GM21526 (cell line): ENCODE results near the gene CLIP4.

ENCODE experiments used
- ATAC-seq: cut with Tn5 transposase; IDR thresholded peaks from one replicate; pipeline ENCODE4 v1.9.1; 2021; ENCODE audit warnings: moderate library complexity; ENCODE audit not compliant: unreplicated experiment, low FRiP score

The CLIP4 gene

GRCh38 chr2:29130295-29130694 is 15.1 kb downstream of the CLIP4 start:
- ATAC-seq: no peak

- no peak for ATAC-seq
These were observed 19.7 kb downstream of the CLIP4 start for GRCh38 chr2:29134933-29135332.

- no peak for ATAC-seq
These were observed 23.9 kb downstream of the CLIP4 start for GRCh38 chr2:29139152-29139551.

GRCh38 chr2:29139731-29140130 is 24.5 kb downstream of the CLIP4 start:
- ATAC-seq: no peak

DNA sequence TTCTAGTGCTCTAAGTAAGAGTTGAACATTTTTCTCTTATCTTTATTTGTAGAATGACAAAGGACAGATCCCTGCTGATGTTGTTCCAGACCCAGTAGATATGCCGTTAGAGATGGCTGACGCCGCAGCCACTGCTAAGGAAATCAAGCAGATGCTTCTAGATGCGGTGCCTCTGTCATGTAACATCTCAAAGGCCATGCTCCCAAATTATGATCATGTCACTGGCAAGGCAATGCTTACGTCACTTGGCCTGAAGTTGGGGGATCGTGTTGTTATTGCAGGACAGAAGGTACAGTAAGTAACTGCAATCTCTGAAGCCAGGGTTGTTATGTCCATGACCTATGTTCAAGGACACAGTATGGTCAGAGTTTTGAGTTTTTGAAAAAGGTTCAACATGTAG is 28.4 kb downstream of the CLIP4 start:
- no peak for ATAC-seq

DNA sequence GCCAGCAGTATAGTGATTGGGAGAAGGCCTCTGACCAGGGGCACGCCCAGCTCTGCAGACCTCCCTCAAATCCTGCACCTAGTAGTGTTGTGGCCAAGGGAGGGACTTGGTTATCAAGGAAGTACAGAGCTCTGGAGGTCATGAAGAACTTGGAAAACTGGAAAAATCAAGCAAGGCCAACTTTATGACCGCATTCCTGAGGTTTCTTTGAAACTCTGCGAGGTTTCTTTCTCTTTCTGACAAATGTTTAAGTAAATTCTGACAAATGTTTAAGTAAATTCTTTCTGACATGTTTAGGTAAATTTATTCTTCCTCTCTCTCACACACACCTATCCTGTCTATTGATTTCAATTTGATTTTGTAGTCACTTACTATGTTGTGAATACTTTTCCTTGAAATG is 31.0 kb downstream of the CLIP4 start:
- ATAC-seq: no peak

GRCh38 chr2:29147963-29148362 is 32.7 kb downstream of the CLIP4 start:
- no peak for ATAC-seq

- no peak for ATAC-seq
These were observed 39.4 kb downstream of the CLIP4 start for GRCh38 chr2:29154610-29155009.

GRCh38 chr2:29155578-29155977 is 40.4 kb downstream of the CLIP4 start:
- ATAC-seq: no peak

DNA sequence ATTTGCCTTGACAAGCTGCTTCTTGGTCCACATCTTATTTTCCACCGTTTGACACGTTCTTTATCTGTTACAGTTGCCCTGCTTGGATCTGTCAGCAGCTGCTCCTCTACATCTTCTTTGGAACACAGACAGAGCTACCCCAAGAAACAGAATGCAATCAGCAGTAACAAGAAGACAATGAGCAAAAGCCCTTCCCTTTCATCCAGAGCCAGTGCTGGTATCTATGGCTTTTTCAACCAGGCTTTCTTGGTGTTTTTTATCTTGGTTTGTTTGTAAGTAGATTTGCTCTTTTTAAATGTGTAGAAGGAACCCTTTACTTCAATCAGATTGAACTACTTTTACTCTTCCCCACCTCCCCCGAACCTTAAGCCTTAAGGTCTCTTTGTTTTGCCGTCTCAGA is 41.9 kb downstream of the CLIP4 start:
- no peak for ATAC-seq

- no peak for ATAC-seq
These were observed 43.9 kb downstream of the CLIP4 start for GRCh38 chr2:29159125-29159524.

GRCh38 chr2:29160184-29160583 is 45.0 kb downstream of the CLIP4 start:
- ATAC-seq: no peak

GRCh38 chr2:29162204-29162928 is 47.2 kb downstream of the CLIP4 start:
- no peak for ATAC-seq

- no peak for ATAC-seq
These were observed 49.1 kb downstream of the CLIP4 start for GRCh38 chr2:29164091-29164846.

DNA sequence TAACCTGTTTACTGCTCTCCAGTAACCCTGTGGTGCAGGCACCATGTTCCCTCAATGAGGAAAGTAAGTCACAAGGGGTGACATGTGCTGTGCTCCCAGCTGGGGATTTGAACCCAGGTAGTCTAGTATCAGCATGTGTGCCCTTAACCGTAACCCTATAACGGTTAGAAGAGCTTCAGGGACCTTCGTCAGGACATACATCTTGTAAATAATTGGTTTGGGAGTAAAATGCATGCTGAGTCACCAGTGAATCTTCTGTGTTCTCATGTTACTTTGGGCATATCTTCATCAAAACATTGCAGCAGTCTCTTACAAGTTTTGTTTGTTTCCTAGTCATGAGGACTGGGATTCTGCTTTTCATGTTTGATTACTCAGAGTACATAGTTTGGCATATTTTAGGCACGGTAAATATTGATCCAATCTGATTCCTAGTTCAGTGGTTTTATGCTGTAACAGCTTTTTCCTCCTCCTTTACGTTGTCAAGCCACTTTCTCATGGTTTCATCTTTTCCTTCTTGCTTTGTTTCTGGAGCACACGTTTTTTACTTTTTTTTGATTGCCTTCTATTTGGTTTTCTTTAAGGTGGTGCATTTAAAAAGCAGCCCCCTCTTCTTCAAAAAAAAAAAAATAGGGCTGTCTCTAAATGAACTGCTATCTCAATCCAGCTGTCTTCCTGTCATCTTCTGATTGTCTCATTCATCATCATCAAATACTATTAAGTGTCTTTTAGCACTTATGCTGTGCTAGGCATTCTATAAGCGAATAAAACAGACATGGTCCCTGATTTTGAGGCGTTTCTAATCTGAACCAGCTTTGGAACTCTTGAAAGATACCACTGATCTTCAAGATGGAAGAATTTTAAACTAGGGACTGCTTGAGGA is 50.4 kb downstream of the CLIP4 start:
- ATAC-seq: no peak

DNA sequence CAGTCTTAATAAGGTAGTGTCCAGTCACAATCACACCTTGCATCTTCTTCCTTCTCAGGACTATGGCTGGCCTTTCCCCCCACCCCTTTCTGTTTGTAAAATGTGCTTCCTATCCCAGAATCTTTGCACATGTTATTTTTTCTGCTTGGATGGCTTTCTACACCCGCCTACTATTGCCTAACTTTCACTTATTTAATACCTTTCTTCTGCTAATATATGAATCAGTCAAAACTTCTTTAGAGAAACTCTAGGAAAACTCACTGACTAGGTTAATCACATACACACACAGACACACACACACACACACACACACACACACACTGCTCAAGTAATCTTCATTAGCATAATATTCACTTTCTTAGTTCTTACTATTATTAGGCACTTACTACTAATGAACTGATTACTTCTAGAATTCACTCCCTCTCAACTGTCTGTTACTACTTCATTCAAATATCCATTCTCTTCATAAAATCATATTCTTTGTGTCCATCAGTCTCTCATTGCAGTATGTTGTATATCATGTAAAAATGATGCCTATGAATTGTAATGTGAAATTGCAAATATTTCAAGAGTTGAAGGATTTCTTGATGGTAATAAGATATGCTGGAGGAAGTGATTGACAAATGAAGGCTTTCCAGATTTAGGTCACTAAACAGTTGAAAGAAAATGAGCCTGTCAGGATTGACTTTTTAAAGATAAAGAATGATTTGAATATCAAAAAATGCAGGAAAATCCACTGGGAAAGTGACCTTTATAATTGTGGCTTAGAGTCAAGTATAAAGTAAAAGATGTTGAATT is 51.2 kb downstream of the CLIP4 start:
- ATAC-seq: no peak

DNA sequence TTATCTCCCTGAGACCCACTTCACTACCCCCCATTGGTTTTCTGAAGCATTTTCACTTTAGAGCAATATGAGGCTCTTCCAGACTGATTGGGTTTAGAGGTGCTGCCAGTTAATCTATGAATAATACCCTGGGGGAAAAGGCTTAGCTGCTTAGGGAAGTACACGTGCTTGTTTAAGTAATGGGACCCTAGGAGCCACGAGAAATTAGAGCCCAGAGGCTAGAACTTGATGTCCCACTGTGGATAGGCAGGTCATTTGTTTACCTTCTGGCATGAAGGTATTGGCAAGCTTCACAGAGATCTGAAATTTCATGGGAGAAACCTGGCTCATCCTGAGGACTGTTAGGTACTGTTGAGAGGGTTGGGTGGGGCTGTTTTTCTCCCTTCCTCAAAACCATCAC is 59.7 kb downstream of the CLIP4 start:
- ATAC-seq: no peak

DNA sequence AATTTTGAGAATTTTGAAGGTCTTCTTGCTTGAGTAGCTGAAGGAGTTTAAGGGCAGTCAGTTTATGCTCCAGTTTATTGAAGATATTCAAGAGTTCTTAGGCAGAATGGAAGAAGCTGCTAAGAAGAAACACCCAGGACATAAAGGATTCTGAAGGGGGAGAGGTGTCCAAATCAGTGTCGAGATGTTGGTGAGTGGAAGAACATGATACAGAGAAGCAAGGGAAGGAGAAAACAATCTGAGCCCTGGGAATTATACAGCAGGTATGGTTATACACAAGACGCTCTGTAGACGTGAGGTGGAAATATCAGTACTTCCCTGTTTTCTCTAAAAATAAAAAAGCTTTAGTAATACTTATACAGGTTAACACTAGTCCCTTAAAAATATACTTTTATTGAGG is 60.1 kb downstream of the CLIP4 start:
- ATAC-seq: no peak

- no peak for ATAC-seq
These were observed 67.1 kb downstream of the CLIP4 start for GRCh38 chr2:29182334-29182733.

GRCh38 chr2:29182920-29183319 is 67.7 kb downstream of the CLIP4 start:
- ATAC-seq: no peak
